Naive thymus-derived CD8-positive, alpha-beta T cell (primary cell): Measurements from ENCODE around the gene PDX1. TPM values are rescaled to one million over a fixed set of nuclear protein-coding genes. Genes with fewer than 3 reads are reported as not detected.

Experiments used
- ATAC-seq, 2 donors: fragments of 150-1000 bp; cut with Tn5 transposase in 1 of 2; sonication (Bioruptor Pico), chemical (Tn5 transposase) in 1 of 2; 1 replicate in 1 of 2; 2 replicates in 1 of 2; pipeline ENCODE4 v1.10.0; 2021; ENCODE audit warnings: mild to moderate bottlenecking in 2 of 2, moderate library complexity in 2 of 2
- POLR2A ChIA-PET: fragments of 350-600 bp; sonication (Branson Sonifier 250); formaldehyde crosslinking; loops from one replicate; lab custom pipeline; 2021; ENCODE audit warnings: antibody characterized with exemption; lab: Charles Lee
- DNase-seq, 10 donors: peaks; one replicate each; pipeline versions ENCODE4 v3.0.0 to v3.0.0-alpha.2; 2020 to 2022
- H3K27ac Mint-ChIP-seq, 10 donors: one replicate each; pipeline ENCODE4 v1.8.0; 2020 to 2022; ENCODE audit warnings: mild to moderate bottlenecking in 10 of 10, mixed read lengths in 10 of 10, moderate library complexity in 4 of 10, inconsistent platforms in 1 of 10
- H3K27me3 Mint-ChIP-seq, 5 donors: one replicate each; pipeline ENCODE4 v1.8.0; 2021 to 2022; ENCODE audit warnings: mixed read lengths in 5 of 5
- H3K36me3 Mint-ChIP-seq, 3 donors: one replicate each; pipeline ENCODE4 v1.8.0; 2020 to 2022; ENCODE audit warnings: mixed read lengths in 3 of 3, mild to moderate bottlenecking in 2 of 3, inconsistent platforms in 1 of 3
- H3K4me1 Mint-ChIP-seq, 4 donors: one replicate each; pipeline ENCODE4 v1.8.0; 2021 to 2022; ENCODE audit warnings: mixed read lengths in 4 of 4
- H3K4me3 Mint-ChIP-seq, 10 donors: one replicate each; pipeline ENCODE4 v1.8.0; 2020 to 2022; ENCODE audit warnings: mild to moderate bottlenecking in 10 of 10, mixed read lengths in 10 of 10, moderate library complexity in 6 of 10, inconsistent platforms in 1 of 10
- H3K9me3 Mint-ChIP-seq, 9 donors: one replicate each; pipeline ENCODE4 v1.8.0; 2020 to 2022; ENCODE audit warnings: mixed read lengths in 9 of 9, mild to moderate bottlenecking in 3 of 9, inconsistent platforms in 1 of 9, moderate library complexity in 1 of 9
- polyA plus RNA-seq, 3 donors: library from polyadenylated mRNA; unstranded; fragments of 300-500 nt; fragmentation: Illumina TruSeq; gene quantifications; one replicate each; pipeline ENCODE4 v1.2.3, GENCODE V29; 2021
- total RNA-seq, 8 experiments: library from RNA in 2 of 8; stranded (reverse) in 2 of 8; gene quantifications; one replicate each; pipeline ENCODE4 v1.2.3 and lab custom pipeline; 2021 to 2026

Gene PDX1
- total and polyA plus RNA-seq, 5 experiments from 2014 or later: not detected

DNA sequence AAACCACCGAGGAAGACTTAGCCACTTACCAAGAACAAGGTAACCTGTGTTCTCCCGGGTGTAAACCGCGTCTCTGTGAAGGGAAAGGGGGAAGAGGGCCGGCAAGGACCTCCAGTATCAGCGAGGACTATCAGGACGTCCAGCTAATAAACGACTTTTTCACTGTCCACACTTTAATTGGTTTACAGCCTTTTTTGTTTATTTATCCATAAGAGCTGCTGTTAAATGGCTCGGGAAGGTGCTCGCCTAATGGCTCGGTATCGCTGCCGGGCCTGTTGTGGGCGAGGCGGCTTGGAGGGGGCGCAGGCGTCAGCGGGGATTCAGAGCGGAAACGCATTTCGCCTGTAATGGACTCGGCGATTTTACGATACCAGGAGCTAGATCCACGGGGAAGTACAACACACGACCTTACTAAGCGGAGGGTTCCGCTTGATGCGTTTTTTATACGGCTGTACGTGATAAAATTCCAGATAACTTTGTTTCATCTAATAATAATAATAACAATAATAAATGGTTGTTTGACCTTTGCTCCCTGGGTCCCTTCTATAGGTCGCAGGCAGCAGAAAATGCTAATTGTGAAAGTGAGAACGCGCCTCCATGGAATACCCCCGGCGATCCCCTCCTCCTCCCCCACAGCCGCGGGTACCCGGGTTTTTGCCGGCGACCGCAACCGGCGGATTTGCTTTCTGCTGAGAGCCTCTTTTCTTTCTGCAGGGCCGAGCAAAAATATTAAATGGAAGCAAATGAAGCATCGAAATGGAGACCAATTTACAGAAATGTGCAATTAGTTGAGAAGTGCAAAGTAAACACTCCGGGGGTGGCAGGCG lies 2.5 kb upstream of the PDX1 start:
- ATAC-seq (no peak), DNase-seq (no peak)
- Mint-ChIP-seq H3K4me3 (peak overlapping the region; percentile 40 to 86 (median 76)), H3K9me3 (peaks cover 0 to 3% (median 0%) of the 10 kb centered on the region in 9 donors), H3K4me1 (peaks cover 14 to 30% (median 28%) of the 10 kb centered on the region in 4 donors), H3K36me3 (peaks cover 0 to 2% (median 0%) of the 10 kb centered on the region in 3 donors), H3K27me3 (peaks cover 35 to 83% (median 56%) of the 10 kb centered on the region in 5 donors), H3K27ac (no peak overlapping the region)
- POLR2A ChIA-PET: no interaction called here

DNA sequence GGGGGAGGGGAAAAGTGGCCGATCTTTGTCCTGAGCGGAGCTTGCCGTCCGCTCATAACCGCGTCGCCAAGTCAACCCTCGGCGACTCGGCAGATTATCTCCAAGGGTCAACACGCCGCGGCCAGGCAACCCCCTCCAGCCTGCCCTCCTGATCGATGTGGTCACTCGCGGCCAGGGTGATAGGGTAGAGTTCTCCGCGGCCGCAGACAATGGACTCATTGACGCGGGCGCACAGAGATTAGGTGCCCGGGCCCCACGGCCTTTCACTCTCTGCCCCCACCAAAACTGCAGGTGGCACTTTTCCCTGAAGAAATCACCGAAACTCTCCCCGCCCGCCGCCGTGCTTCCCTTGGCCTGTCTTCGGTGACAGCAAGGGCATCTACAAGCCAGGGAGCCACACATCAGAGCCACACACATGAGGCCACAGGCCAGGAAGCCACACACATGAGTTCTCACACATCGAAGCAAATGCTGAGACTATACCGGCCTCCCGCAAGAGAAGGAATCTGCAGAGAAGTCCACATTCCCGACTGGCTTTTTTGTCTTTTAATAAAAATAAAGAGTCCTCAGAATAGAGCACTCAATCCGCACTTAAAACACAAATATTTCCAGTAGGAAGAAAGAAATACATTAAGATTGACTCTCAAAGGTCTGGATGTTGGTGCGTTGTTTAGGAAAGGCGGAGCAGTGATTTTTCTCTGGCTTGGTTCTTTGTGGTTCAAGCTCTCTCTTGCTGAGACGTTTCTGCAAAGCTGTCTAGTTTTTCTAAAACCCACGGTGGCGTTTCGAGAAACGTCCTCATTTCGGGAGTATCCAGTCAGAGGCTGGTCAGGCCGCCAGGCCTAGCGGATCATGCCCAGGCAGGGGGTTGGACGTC lies 1.5 kb upstream of the PDX1 start:
- POLR2A ChIA-PET: no interaction called here
- peaks cover 0 to 3% (median 0%) of the 10 kb centered on the region in 9 donors for H3K9me3 Mint-ChIP-seq
- peaks cover 36 to 86% (median 61%) of the 10 kb centered on the region in 5 donors for H3K27me3 Mint-ChIP-seq
- peaks cover 0 to 2% (median 0%) of the 10 kb centered on the region in 3 donors for H3K36me3 Mint-ChIP-seq
- H3K4me1 Mint-ChIP-seq: peaks cover 14 to 32% (median 29%) of the 10 kb centered on the region in 4 donors
- DNase-seq (no peak), ATAC-seq (no peak)
- peak overlapping the region in 9 of 10 donors; percentile 13 to 86 (median 70) for H3K4me3 Mint-ChIP-seq
- no peak overlapping the region for H3K27ac Mint-ChIP-seq

DNA sequence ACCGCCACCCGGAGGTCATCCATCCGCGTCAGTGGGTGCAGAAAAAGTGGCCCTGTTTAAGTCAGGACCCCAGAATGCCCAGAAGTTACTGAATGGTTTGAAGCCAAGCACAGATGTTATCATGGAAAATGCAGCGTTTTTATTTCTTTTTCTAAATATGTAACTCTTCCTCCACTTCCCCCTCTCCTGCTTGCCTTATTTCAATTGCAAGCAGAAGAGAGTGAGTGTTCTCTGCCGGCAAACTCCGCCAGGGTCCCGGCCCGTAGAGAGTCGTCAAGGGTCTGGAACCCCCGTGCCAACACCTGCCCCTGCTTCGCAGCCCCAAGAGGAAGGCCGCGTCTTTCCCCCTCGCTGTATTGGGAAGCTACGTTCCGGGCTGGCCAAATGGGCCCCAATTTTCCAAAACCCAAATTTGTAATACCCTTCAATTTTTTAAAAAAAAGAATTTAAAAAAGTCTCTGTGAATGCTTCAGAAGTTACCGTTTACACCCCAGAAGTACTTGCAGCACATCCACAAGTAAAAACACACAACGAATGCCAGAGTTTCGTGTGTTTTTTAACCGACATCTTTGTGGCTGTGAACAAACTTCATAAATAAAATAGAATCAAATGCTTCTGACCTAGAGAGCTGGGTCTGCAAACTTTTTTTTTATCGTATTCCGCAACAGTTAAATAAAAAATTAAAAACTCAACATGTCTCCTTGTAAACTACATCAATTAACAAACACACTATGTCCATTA lies 712 bp upstream of the PDX1 start:
- Mint-ChIP-seq H3K4me1 (peaks cover 15 to 38% (median 32%) of the 10 kb centered on the region in 4 donors), H3K36me3 (peaks cover 0 to 2% (median 0%) of the 10 kb centered on the region in 3 donors), H3K27me3 (peaks cover 40 to 86% (median 66%) of the 10 kb centered on the region in 5 donors), H3K4me3 (peak overlapping the region in 8 of 10 donors; percentile 13 to 86 (median 62)), H3K27ac (no peak overlapping the region), H3K9me3 (peaks cover 0 to 3% (median 0%) of the 10 kb centered on the region in 9 donors)
- POLR2A ChIA-PET: no interaction called here
- ATAC-seq: no peak
- DNase-seq: no peak

DNA sequence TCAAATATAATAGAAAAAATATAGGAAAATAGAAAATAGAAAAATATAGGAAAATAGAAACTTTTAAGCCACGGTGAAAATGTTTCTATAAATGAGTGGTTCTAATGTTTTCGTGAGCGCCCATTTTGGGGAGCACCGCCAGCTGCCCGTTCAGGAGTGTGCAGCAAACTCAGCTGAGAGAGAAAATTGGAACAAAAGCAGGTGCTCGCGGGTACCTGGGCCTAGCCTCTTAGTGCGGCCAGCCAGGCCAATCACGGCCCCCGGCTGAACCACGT lies 204 bp upstream of the PDX1 start:
- Mint-ChIP-seq H3K4me1 (peaks cover 15 to 42% (median 34%) of the 10 kb centered on the region in 4 donors), H3K27me3 (peaks cover 38 to 87% (median 63%) of the 10 kb centered on the region in 5 donors), H3K9me3 (peaks cover 0 to 3% (median 0%) of the 10 kb centered on the region in 9 donors), H3K27ac (no peak overlapping the region), H3K4me3 (peak overlapping the region in 8 of 10 donors; percentile 33 to 76 (median 66)), H3K36me3 (peaks cover 0 to 2% (median 0%) of the 10 kb centered on the region in 3 donors)
- POLR2A ChIA-PET: no interaction called here
- DNase-seq (no peak), ATAC-seq (no peak)

DNA sequence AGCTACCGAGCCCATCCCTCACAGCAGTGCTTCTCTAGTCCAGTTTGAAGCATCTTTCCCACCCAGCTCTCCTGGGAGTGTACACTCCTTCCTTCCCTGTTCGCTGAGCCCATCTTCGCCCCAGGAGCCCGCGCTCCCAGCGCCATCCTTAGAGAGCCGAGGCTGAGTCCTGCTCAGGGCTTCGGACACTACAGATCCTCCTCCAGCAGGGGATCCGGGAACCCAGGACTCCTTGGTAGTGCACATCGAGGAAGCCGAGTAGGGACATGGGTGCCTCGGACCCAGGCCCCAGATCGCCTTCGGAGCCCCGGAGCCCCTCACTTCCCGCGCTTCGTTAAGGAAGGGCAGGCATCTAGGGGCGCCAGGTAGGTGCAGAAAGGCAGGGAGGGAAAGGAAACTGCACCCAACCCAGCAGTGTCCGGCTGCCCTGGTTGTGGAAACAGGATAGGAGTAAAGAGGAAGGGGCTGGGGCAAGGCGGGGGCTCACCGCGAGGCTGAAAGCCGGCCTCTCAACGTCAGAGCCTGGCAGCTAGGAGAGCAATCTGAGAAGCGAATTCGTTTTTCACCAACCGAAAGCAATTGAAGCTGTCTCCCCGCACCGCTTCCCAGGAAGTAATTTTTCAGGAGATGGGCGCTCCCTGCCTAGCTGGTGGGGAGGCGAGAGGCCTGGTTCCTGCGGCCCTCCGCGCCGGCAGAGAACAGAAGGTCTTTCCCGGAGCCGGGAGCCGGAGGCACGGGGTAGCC lies 1.0 kb downstream of the PDX1 start:
- Mint-ChIP-seq H3K9me3 (peaks cover 0 to 6% (median 0%) of the 10 kb centered on the region in 9 donors), H3K4me1 (peaks cover 15 to 50% (median 37%) of the 10 kb centered on the region in 4 donors), H3K4me3 (peak overlapping the region; percentile 61 to 87 (median 80)), H3K36me3 (peaks cover 0 to 2% (median 0%) of the 10 kb centered on the region in 3 donors), H3K27ac (peak overlapping the region in 1 of 10 donors; percentile 65), H3K27me3 (peaks cover 35 to 85% (median 60%) of the 10 kb centered on the region in 5 donors)
- POLR2A ChIA-PET: no interaction called here
- peak in 1 of 2 donors; percentile 16 for ATAC-seq
- DNase-seq: no peak

DNA sequence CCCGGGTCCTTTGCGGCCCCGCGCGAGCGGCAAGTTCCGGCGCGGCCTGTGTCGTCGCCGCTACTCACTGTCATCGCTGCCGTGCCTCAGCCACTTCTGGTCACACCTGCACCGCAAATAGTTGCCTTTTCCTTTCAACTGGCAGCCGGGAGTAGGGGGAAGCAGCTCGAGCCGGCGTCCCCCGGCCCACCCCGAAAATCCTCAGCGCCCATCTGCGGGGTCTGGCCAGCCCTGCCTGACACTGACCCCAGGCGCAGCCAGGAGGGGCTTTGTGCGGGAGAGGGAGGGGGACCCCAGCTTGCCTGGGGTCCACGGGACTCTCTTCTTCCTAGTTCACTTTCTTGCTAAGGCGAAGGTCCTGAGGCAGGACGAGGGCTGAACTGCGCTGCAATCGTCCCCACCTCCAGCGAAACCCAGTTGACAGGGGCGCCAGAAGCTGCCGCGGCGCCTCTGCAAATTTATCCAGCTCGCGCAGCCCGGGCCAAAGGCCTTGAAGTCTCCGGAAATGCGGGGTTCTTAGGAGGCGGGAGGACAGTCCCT lies 1.7 kb downstream of the PDX1 start:
- Mint-ChIP-seq H3K4me1 (peaks cover 15 to 53% (median 40%) of the 10 kb centered on the region in 4 donors), H3K36me3 (peaks cover 0 to 2% (median 0%) of the 10 kb centered on the region in 3 donors), H3K4me3 (peak overlapping the region in 5 of 10 donors; percentile 61 to 87 (median 81)), H3K9me3 (peaks cover 0 to 7% (median 0%) of the 10 kb centered on the region in 9 donors), H3K27ac (no peak overlapping the region), H3K27me3 (peaks cover 39 to 85% (median 63%) of the 10 kb centered on the region in 5 donors)
- ATAC-seq (peak; percentile 25 to 51), DNase-seq (no peak)
- POLR2A ChIA-PET: no interaction called here

DNA sequence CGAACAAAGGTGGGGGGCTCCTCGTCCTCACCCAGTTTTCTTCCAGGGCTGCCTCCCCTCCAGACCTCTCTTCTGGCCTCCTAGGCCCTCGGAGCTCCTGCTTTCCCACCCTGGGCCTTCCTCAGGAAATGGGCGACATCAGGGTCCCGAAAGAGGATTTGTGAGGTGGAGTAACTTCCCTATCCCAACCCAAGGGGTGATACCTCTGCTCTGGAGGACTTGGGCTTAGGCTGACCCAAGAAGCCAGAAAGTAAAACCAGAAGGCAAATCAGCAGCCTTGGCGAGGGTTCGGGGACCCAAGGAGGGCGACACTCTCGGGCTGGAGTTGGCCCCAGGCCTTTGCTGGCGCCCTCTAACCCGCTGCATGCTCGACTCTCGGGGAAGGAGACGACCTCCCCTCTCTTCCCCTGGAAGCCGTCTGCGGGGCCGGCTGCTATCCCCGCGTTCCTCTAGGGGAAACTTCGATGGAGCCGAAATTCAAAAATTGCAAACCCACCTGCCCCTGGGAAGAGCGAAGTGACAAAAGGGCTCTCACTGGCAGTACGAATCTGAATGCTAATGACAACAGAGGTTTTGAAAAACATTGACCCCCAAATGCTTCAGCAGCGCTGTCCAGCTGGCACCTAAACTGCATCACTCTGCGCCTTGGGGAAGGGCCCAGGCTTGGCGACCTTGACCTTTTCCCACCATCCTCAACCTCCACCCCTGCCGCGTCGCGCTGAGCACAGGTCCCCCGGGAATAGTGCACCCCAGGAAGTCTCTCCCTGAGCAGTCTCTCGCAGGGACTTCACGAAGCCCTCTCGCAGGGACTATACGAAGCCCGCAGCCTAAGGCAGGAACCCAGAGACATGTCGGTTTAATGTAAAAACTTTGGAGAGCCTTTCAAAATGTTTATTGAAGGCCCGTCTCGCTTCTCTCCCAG lies 2.4 kb downstream of the PDX1 start:
- H3K4me1 Mint-ChIP-seq: peaks cover 17 to 56% (median 44%) of the 10 kb centered on the region in 4 donors
- H3K4me3 Mint-ChIP-seq: peak overlapping the region in 5 of 10 donors; percentile 22 to 76 (median 41)
- peaks cover 42 to 85% (median 64%) of the 10 kb centered on the region in 5 donors for H3K27me3 Mint-ChIP-seq
- no peak for ATAC-seq
- H3K27ac Mint-ChIP-seq: no peak overlapping the region
- POLR2A ChIA-PET: no interaction called here
- DNase-seq: no peak
- peaks cover 0 to 7% (median 0%) of the 10 kb centered on the region in 9 donors for H3K9me3 Mint-ChIP-seq
- H3K36me3 Mint-ChIP-seq: peaks cover 0 to under 1% (median 0%) of the 10 kb centered on the region in 3 donors

DNA sequence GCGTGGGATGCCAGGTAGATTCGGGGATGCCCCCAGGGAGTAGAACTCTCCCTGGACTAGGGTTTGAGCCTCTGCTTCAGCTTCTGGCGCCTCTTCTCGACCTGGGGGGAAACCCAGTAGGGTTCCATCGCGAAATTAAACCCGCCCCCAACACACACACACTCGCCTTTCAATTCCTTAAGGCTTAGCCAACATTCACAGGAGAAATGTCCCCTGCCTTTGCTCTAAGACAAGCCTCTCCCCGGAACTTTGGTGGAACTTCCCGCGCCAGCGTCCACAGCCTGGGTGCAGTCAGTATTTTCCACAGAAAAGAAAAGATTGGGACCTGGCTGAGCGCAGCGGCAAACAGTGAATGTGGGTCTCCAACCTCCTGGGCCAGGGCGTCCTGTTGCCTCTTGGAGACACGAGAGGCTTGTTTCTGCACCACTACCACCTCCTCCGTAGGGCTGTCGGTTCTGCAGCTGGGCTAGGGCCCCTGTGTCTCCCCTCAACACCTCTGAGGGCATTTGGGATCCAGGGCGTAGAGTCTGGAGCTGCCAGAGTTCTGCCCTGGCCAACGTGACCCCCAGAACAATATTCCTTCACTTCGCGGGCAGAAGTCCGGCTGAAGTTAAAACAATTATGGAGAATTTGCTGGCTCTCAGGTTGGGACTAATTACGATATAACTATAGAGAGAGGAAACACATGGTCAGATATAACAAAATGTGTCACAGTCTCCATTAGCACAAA lies 3.2 kb downstream of the PDX1 start:
- Mint-ChIP-seq H3K4me3 (peak overlapping the region in 6 of 10 donors; percentile 7 to 62 (median 39)), H3K9me3 (peaks cover 0 to 7% (median 0%) of the 10 kb centered on the region in 9 donors), H3K27me3 (peaks cover 47 to 85% (median 67%) of the 10 kb centered on the region in 5 donors), H3K36me3 (no peaks in the 10 kb centered on the region), H3K27ac (no peak overlapping the region), H3K4me1 (peaks cover 20 to 56% (median 46%) of the 10 kb centered on the region in 4 donors)
- ATAC-seq (no peak), DNase-seq (no peak)
- POLR2A ChIA-PET: no interaction called here

DNA sequence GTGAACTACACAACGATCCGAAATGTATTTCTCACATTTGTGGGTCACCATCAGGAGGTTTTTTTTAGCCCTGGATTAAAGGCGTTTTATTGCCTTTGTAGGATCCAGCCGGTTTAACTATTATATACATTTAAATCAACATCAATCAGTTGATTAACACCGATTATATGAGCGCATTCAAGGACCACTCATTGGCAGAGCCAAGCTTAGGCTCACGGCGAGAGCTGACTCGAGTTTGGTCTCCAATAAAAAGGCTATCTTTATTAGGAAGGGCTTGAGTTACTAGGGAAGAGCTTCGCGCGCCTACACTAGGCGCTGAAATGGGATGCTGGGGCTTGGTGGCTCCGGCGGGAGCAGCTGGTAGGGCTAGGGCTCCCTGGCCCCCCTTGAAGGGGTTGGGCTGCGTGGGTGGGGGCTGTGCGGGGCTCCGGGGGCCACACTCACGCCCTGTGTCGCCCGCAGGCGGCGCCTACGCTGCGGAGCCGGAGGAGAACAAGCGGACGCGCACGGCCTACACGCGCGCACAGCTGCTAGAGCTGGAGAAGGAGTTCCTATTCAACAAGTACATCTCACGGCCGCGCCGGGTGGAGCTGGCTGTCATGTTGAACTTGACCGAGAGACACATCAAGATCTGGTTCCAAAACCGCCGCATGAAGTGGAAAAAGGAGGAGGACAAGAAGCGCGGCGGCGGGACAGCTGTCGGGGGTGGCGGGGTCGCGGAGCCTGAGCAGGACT lies 4.2 kb downstream of the PDX1 start:
- no peaks in the 10 kb centered on the region for H3K36me3 Mint-ChIP-seq
- peaks cover 39 to 85% (median 60%) of the 10 kb centered on the region in 5 donors for H3K27me3 Mint-ChIP-seq
- H3K4me1 Mint-ChIP-seq: peaks cover 18 to 53% (median 38%) of the 10 kb centered on the region in 4 donors
- peaks cover 0 to 7% (median 0%) of the 10 kb centered on the region in 9 donors for H3K9me3 Mint-ChIP-seq
- H3K4me3 Mint-ChIP-seq: peak overlapping the region in 6 of 10 donors; percentile 36 to 78 (median 46)
- DNase-seq (no peak), ATAC-seq (no peak)
- POLR2A ChIA-PET: no interaction called here
- H3K27ac Mint-ChIP-seq: no peak overlapping the region
